Left hindlimb (tissue), 1 donor: ENCODE data around the gene KRT16.
"Not testable (repeated sequence)": the region's sequence is repeated elsewhere in the genome, so short reads cannot be mapped to it uniquely, and the experiment has no call there.

ENCODE experiments used
- DNase-seq: peaks from one replicate; pipeline ENCODE4 v3.0.0-alpha.2; 2018

KRT16 gene

GRCh38 chr17:41612376-41613160 lies at the start of gene KRT16:
TSS of gene KRT16 (minus strand) at chr17:41612767. CDS start at chr17:41612688, 79 bp downstream.
- DNase-seq: not testable (repeated sequence)

- no peak for DNase-seq
These were observed 47.7 kb upstream of the KRT16 start for GRCh38 chr17:41660221-41660711.

- DNase-seq: no peak
These were observed 47.1 kb upstream of the KRT16 start for GRCh38 chr17:41659427-41660212.

GRCh38 chr17:41658846-41659245 lies 46.3 kb upstream of the KRT16 start:
- DNase-seq: no peak

- peak; percentile 27 for DNase-seq
These were observed 45.4 kb upstream of the KRT16 start for GRCh38 chr17:41657936-41658335.

- no peak for DNase-seq
These were observed 44.7 kb upstream of the KRT16 start for GRCh38 chr17:41657176-41657754.

- DNase-seq: peak; percentile 22
These were observed 43.9 kb upstream of the KRT16 start for GRCh38 chr17:41656249-41657023.

GRCh38 chr17:41655611-41656111 lies 43.1 kb upstream of the KRT16 start:
- peak; percentile 60 for DNase-seq

GRCh38 chr17:41654678-41655607 lies 42.4 kb upstream of the KRT16 start:
- DNase-seq: no peak

GRCh38 chr17:41653892-41654677 lies 41.5 kb upstream of the KRT16 start:
- DNase-seq: peak; percentile 64

- DNase-seq: peak; percentile 20
These were observed 40.9 kb upstream of the KRT16 start for GRCh38 chr17:41653421-41653820.

- peak; percentile 33 for DNase-seq
These were observed 39.9 kb upstream of the KRT16 start for GRCh38 chr17:41652461-41652970.

- DNase-seq: peak; percentile 84
These were observed 39.3 kb upstream of the KRT16 start for GRCh38 chr17:41651625-41652460.

GRCh38 chr17:41650794-41651624 lies 38.4 kb upstream of the KRT16 start:
- no peak for DNase-seq

- DNase-seq: no peak
These were observed 37.5 kb upstream of the KRT16 start for GRCh38 chr17:41649923-41650519.

GRCh38 chr17:41648411-41649195 lies 36.0 kb upstream of the KRT16 start:
- DNase-seq: peak; percentile 89

- DNase-seq: peak; percentile 83
These were observed 35.4 kb upstream of the KRT16 start for GRCh38 chr17:41647940-41648410.
